ENCODE results near the gene LARGE1. TPM values are rescaled to one million over a fixed set of nuclear protein-coding genes. Genes with fewer than 3 reads are reported as not detected.
A peak's percentile ranks its signal among the peaks of the same experiment; 100 is the strongest.
"Not testable (repeated sequence)": the region's sequence is repeated elsewhere in the genome, so short reads cannot be mapped to it uniquely, and the experiment has no call there.

Gene LARGE1
- total RNA-seq, 1 experiment from 2014 or later = 1.0 TPM

- peak; percentile 72 for DNase-seq (ENCODE audit: low read depth)
These were observed 539.3 kb downstream of the LARGE1 start for GRCh38 chr22:33380789-33381530.

GRCh38 chr22:33379836-33380235 is 540.4 kb downstream of the LARGE1 start:
- DNase-seq (ENCODE audit: low read depth) = no peak

GRCh38 chr22:33372875-33373274 is 547.4 kb downstream of the LARGE1 start:
- no peak for DNase-seq (ENCODE audit: low read depth)

GRCh38 chr22:33363256-33363655 is 557.0 kb downstream of the LARGE1 start:
- DNase-seq (ENCODE audit: low read depth) = not testable (repeated sequence)

- DNase-seq (ENCODE audit: low read depth) = no peak
These were observed 557.6 kb downstream of the LARGE1 start for GRCh38 chr22:33362702-33363101.

GRCh38 chr22:33361581-33361980 is 558.7 kb downstream of the LARGE1 start:
- no peak for DNase-seq (ENCODE audit: low read depth)

GRCh38 chr22:33357981-33358399 is 562.3 kb downstream of the LARGE1 start:
- DNase-seq (ENCODE audit: low read depth) = no peak

- DNase-seq (ENCODE audit: low read depth) = no peak
These were observed 565.3 kb downstream of the LARGE1 start for GRCh38 chr22:33354928-33355327.

GRCh38 chr22:33353502-33353901 is 566.8 kb downstream of the LARGE1 start:
- no peak for DNase-seq (ENCODE audit: low read depth)

- no peak for DNase-seq (ENCODE audit: low read depth)
These were observed 567.5 kb downstream of the LARGE1 start for GRCh38 chr22:33352768-33353167.

GRCh38 chr22:33350961-33351360 is 569.3 kb downstream of the LARGE1 start:
- no peak for DNase-seq (ENCODE audit: low read depth)

- no peak for DNase-seq (ENCODE audit: low read depth)
These were observed 569.8 kb downstream of the LARGE1 start for GRCh38 chr22:33350491-33350890.

- no peak for DNase-seq (ENCODE audit: low read depth)
These were observed 573.3 kb downstream of the LARGE1 start for GRCh38 chr22:33347002-33347401.

- DNase-seq (ENCODE audit: low read depth) = no peak
These were observed 578.7 kb downstream of the LARGE1 start for GRCh38 chr22:33341611-33342010.

- no peak for DNase-seq (ENCODE audit: low read depth)
These were observed 582.8 kb downstream of the LARGE1 start for GRCh38 chr22:33337524-33337923.

GRCh38 chr22:33335611-33336279 is 584.5 kb downstream of the LARGE1 start:
- no peak for DNase-seq (ENCODE audit: low read depth)

GRCh38 chr22:33332538-33332937 is 587.7 kb downstream of the LARGE1 start:
- no peak for DNase-seq (ENCODE audit: low read depth)

GRCh38 chr22:33331017-33331416 is 589.3 kb downstream of the LARGE1 start:
- DNase-seq (ENCODE audit: low read depth) = no peak

- DNase-seq (ENCODE audit: low read depth) = no peak
These were observed 589.7 kb downstream of the LARGE1 start for GRCh38 chr22:33330534-33330933.

- no peak for DNase-seq (ENCODE audit: low read depth)
These were observed 590.9 kb downstream of the LARGE1 start for GRCh38 chr22:33329398-33329797.

- peak; percentile 54 for DNase-seq (ENCODE audit: low read depth)
These were observed 591.4 kb downstream of the LARGE1 start for GRCh38 chr22:33328789-33329296.

GRCh38 chr22:33327348-33327860 is 592.9 kb downstream of the LARGE1 start:
- DNase-seq (ENCODE audit: low read depth) = no peak
